Measurements from ENCODE around the gene ANKFY1. TPM values are rescaled to one million over a fixed set of nuclear protein-coding genes. Genes with fewer than 3 reads are reported as not detected.
A peak's percentile ranks its signal among the peaks of the same experiment; 100 is the strongest.

ANKFY1 gene
- total RNA-seq, 5 donors from 2014 or later (not counting 1 experiment from before 2014, with no cell fraction given), result 58.0 to 69.6 (median 67.0) TPM

GRCh38 chr17:4241535-4241934 is 22.2 kb downstream of the ANKFY1 start:
- Histone ChIP-seq H3K9me3 (no peaks in the 10 kb centered on the region), H3K27ac (ENCODE audit: low read length) (no peak overlapping the region), H3K27me3 (replicated peaks in 1 of 2; ENCODE audit: control insufficient read depth in 2 of 2, extremely low read depth in 1 of 2, insufficient read depth in 2 of 2, low read length in 1 of 2) (no peaks in the 10 kb centered on the region), H3K4me3 (ENCODE audit: control insufficient read depth in 1 of 2, extremely low read depth in 1 of 2, low read length in 1 of 2) (no peak overlapping the region), H3K36me3 (ENCODE audit: control insufficient read depth in 2 of 2, extremely low read depth in 1 of 2, insufficient read depth in 1 of 2, low read length in 1 of 2) (peaks cover 4 to 37% of the 10 kb centered on the region in 2 donors), H3K4me1 (ENCODE audit: control insufficient read depth in 1 of 2, extremely low read depth in 1 of 2, insufficient read depth in 2 of 2, low read length in 2 of 2) (no peaks in the 10 kb centered on the region)
- Mint-ChIP-seq H3K27ac (no peak overlapping the region), H3K4me1 (peaks cover 15 to 21% (median 17%) of the 10 kb centered on the region in 3 donors), H3K36me3 (peaks cover 22% of the 10 kb centered on the region), H3K9me3 (no peaks in the 10 kb centered on the region), H3K4me3 (no peak overlapping the region), H3K27me3 (no peaks in the 10 kb centered on the region)
- DNase-seq (no peak), ATAC-seq (replicated peaks in 1 of 4) (no peak)
- CTCF ChIA-PET, result no interaction called here
- WGBS (ENCODE audit: insufficient coverage), result 94% methylated on average over 6 of the region's 11 CpGs
- POLR2A ChIA-PET, result no interaction called here

DNA sequence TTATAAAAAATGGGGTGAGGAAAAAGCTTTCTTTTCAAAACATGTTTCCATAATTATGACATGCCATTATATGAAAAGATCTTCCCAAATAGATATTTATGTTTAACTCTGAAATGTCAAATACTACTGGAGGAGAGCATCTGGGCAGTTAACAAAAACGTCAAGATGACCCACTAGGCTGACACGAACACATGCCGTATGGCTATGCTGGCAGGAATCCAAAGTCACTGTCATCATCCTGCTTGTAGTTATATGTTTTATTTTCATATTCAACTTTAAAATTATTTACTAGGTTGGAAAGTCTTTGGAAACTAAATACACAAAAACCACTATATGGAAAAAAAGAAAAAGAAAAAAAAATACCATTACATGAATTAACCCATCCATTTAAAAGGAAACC is 27.3 kb downstream of the ANKFY1 start:
- H3K4me1 ChIP-seq (ENCODE audit: control insufficient read depth in 1 of 2, extremely low read depth in 1 of 2, insufficient read depth in 2 of 2, low read length in 2 of 2), result peaks cover 2 to 4% of the 10 kb centered on the region in 2 experiments
- DNase-seq (no peak), ATAC-seq (replicated peaks in 1 of 4) (no peak)
- POLR2A ChIA-PET, result no interaction called here
- H3K36me3 ChIP-seq (ENCODE audit: control insufficient read depth in 2 of 2, extremely low read depth in 1 of 2, insufficient read depth in 1 of 2, low read length in 1 of 2), result peaks cover 4 to 50% of the 10 kb centered on the region in 2 donors
- no peak overlapping the region for H3K4me3 ChIP-seq (ENCODE audit: control insufficient read depth in 1 of 2, extremely low read depth in 1 of 2, low read length in 1 of 2)
- peaks cover 20 to 23% (median 21%) of the 10 kb centered on the region in 3 donors for H3K4me1 Mint-ChIP-seq
- CTCF ChIA-PET, result no interaction called here
- no peak overlapping the region for H3K27ac Mint-ChIP-seq
- no peaks in the 10 kb centered on the region for H3K9me3 Mint-ChIP-seq
- whole genome bisulfite sequencing (ENCODE audit: insufficient coverage), result no CpG with 5 or more reads among the region's 3 CpGs
- H3K27me3 ChIP-seq (replicated peaks in 1 of 2; ENCODE audit: control insufficient read depth in 2 of 2, extremely low read depth in 1 of 2, insufficient read depth in 2 of 2, low read length in 1 of 2), result no peaks in the 10 kb centered on the region
- H3K36me3 Mint-ChIP-seq, result peaks cover 27% of the 10 kb centered on the region
- H3K27ac ChIP-seq (ENCODE audit: low read length), result no peak overlapping the region
- H3K4me3 Mint-ChIP-seq, result no peak overlapping the region
- H3K9me3 ChIP-seq, result no peaks in the 10 kb centered on the region
- H3K27me3 Mint-ChIP-seq, result no peaks in the 10 kb centered on the region

DNA sequence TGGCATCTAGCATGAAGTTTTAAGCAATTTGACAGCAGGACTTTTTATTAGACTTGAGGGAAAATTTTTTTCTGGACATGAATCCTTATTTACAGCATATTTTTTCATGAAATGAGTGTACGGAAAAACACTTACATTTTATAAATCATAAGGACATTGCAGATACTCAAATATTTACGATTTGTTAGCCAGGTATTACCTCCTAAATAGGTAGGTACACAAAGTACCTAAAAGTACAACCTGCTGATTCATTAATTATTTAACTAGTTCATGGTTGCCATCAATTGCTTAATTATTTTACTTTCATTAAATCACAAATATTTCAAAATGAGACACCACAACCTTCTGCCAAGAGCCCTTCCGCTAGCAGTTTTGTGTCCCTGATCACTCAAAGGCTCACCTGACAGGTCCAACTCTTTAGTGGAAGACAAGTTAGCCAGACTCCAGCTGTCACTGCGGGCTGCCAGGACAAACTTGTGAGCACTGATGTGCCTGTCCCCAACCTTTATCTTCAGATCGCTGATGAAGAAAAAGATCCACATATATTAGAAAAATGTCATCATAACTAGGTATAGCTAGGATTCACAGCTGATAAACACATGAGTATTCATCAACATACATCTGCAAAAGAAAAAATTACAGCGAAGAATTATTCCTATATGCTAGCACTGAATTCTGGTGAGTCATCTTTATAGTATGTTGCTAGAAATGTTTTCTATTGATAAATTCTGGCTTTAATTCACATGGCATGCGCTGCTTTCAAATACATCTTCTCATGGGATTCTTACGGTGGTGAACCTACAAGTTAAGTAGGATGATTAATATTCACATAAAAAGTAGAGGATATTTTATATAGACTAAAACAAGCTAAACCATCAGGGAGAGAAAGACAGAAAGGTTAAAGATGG is 28.2 kb downstream of the ANKFY1 start:
- peaks cover 2 to 4% of the 10 kb centered on the region in 2 experiments for H3K4me1 ChIP-seq (ENCODE audit: control insufficient read depth in 1 of 2, extremely low read depth in 1 of 2, insufficient read depth in 2 of 2, low read length in 2 of 2)
- H3K4me3 ChIP-seq (ENCODE audit: control insufficient read depth in 1 of 2, extremely low read depth in 1 of 2, low read length in 1 of 2), result no peak overlapping the region
- WGBS (ENCODE audit: insufficient coverage), result 93% methylated on average over 2 of the region's 8 CpGs
- DNase-seq (no peak), ATAC-seq (replicated peaks in 1 of 4) (no peak)
- no peaks in the 10 kb centered on the region for H3K27me3 ChIP-seq (replicated peaks in 1 of 2; ENCODE audit: control insufficient read depth in 2 of 2, extremely low read depth in 1 of 2, insufficient read depth in 2 of 2, low read length in 1 of 2)
- no peak overlapping the region for H3K27ac Mint-ChIP-seq
- no peaks in the 10 kb centered on the region for H3K9me3 Mint-ChIP-seq
- peaks cover 28% of the 10 kb centered on the region for H3K36me3 Mint-ChIP-seq
- POLR2A ChIA-PET, result no interaction called here
- H3K27me3 Mint-ChIP-seq, result no peaks in the 10 kb centered on the region
- no peak overlapping the region for H3K27ac ChIP-seq (ENCODE audit: low read length)
- H3K4me3 Mint-ChIP-seq, result no peak overlapping the region
- CTCF ChIA-PET, result interaction anchor here in 1 of 2 donors (0.6 kb wide), 1 partner anchor 139 kb away, joined by 4 read pairs; no protein-coding TSS in a partner anchor
- H3K36me3 ChIP-seq (ENCODE audit: control insufficient read depth in 2 of 2, extremely low read depth in 1 of 2, insufficient read depth in 1 of 2, low read length in 1 of 2), result peaks cover 4 to 49% of the 10 kb centered on the region in 2 donors
- H3K4me1 Mint-ChIP-seq, result peaks cover 18 to 23% (median 23%) of the 10 kb centered on the region in 3 donors
- H3K9me3 ChIP-seq, result no peaks in the 10 kb centered on the region

DNA sequence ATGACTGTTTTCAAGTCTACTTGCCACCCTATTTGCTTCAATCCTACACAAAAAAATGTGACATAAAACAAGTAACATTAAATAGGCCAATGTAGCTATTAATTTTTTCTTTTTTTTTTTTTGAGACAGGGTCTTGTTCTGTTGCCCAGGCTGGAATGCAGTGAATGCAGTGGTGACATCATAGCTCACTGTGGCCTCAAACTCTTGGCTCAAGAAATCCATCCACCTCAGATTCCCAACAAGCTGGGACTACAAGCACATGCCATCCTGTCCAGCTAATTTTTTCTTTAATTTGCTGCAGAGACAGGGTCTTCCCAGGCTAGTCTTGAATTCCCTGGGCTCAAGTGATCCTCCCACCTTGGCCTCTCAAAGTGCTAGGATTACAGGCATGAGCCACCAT is 29.4 kb downstream of the ANKFY1 start:
- DNase-seq (no peak), ATAC-seq (replicated peaks in 1 of 4) (no peak)
- peaks cover 2 to 4% of the 10 kb centered on the region in 2 experiments for H3K4me1 ChIP-seq (ENCODE audit: control insufficient read depth in 1 of 2, extremely low read depth in 1 of 2, insufficient read depth in 2 of 2, low read length in 2 of 2)
- Mint-ChIP-seq H3K36me3 (peaks cover 32% of the 10 kb centered on the region), H3K27ac (no peak overlapping the region), H3K27me3 (no peaks in the 10 kb centered on the region), H3K9me3 (no peaks in the 10 kb centered on the region), H3K4me1 (peaks cover 18 to 23% (median 23%) of the 10 kb centered on the region in 3 donors), H3K4me3 (no peak overlapping the region)
- peaks cover under 1 to 42% of the 10 kb centered on the region in 2 donors for H3K36me3 ChIP-seq (ENCODE audit: control insufficient read depth in 2 of 2, extremely low read depth in 1 of 2, insufficient read depth in 1 of 2, low read length in 1 of 2)
- no peaks in the 10 kb centered on the region for H3K27me3 ChIP-seq (replicated peaks in 1 of 2; ENCODE audit: control insufficient read depth in 2 of 2, extremely low read depth in 1 of 2, insufficient read depth in 2 of 2, low read length in 1 of 2)
- no peak overlapping the region for H3K4me3 ChIP-seq (ENCODE audit: control insufficient read depth in 1 of 2, extremely low read depth in 1 of 2, low read length in 1 of 2)
- ChIA-PET CTCF (interaction anchor here (0.5 to 0.6 kb wide), 2 partner anchors 17 to 927 kb away, joined by 3 to 4 read pairs; no protein-coding TSS in a partner anchor), POLR2A (interaction anchor here in 1 of 2 donors (0.7 kb wide), 1 partner anchor 17 kb away, joined by 6 read pairs; no protein-coding TSS in a partner anchor)
- H3K9me3 ChIP-seq, result no peaks in the 10 kb centered on the region
- H3K27ac ChIP-seq (ENCODE audit: low read length), result no peak overlapping the region

DNA sequence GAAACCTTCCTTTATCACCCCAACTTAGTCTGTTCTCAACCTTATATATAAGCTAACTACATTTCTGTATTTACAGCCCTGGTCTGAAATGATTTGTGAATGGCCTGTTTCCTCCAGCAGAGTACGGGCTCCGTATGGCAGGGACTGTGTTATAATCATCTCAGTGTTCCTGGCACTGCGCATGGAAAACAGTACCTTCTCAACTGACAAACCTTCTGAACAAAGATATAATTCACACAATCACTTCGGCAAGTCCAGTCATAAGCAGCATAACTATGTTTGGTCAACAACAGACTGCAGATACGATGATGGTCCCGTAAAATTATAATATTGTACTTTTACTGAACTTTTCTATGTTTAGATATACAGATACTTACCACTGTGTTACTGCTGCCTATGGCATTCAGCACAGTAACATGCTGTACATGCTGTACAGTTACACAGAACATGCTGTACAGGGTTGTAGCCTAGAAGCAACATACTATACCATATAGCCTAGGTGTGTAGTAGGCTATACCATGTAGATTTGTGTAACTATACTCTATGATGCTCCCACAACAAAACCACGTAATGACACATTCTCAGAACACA is 30.0 kb downstream of the ANKFY1 start:
- peaks cover 18 to 23% (median 23%) of the 10 kb centered on the region in 3 donors for H3K4me1 Mint-ChIP-seq
- POLR2A ChIA-PET, result no interaction called here
- CTCF ChIA-PET, result interaction anchor here (0.5 to 0.6 kb wide), 4 partner anchors 7 to 927 kb away, joined by 3 to 4 read pairs (median 4); no protein-coding TSS in a partner anchor
- Histone ChIP-seq H3K9me3 (no peaks in the 10 kb centered on the region), H3K4me3 (ENCODE audit: control insufficient read depth in 1 of 2, extremely low read depth in 1 of 2, low read length in 1 of 2) (no peak overlapping the region), H3K27me3 (replicated peaks in 1 of 2; ENCODE audit: control insufficient read depth in 2 of 2, extremely low read depth in 1 of 2, insufficient read depth in 2 of 2, low read length in 1 of 2) (no peaks in the 10 kb centered on the region), H3K27ac (ENCODE audit: low read length) (no peak overlapping the region), H3K4me1 (ENCODE audit: control insufficient read depth in 1 of 2, extremely low read depth in 1 of 2, insufficient read depth in 2 of 2, low read length in 2 of 2) (peaks cover 2 to 4% of the 10 kb centered on the region in 2 experiments), H3K36me3 (ENCODE audit: control insufficient read depth in 2 of 2, extremely low read depth in 1 of 2, insufficient read depth in 1 of 2, low read length in 1 of 2) (peaks cover 0 to 36% of the 10 kb centered on the region in 2 donors)
- no peak overlapping the region for H3K4me3 Mint-ChIP-seq
- no peak for ATAC-seq (replicated peaks in 1 of 4)
- H3K27me3 Mint-ChIP-seq, result no peaks in the 10 kb centered on the region
- H3K27ac Mint-ChIP-seq, result peak overlapping the region; percentile 40 to 64
- H3K9me3 Mint-ChIP-seq, result no peaks in the 10 kb centered on the region
- WGBS (ENCODE audit: insufficient coverage), result 100% methylated on average over 3 of the region's 7 CpGs
- peaks cover 33% of the 10 kb centered on the region for H3K36me3 Mint-ChIP-seq
- no peak for DNase-seq

- Mint-ChIP-seq H3K4me1 (peaks cover 21 to 26% (median 23%) of the 10 kb centered on the region in 3 donors), H3K27me3 (no peaks in the 10 kb centered on the region), H3K4me3 (no peak overlapping the region), H3K9me3 (no peaks in the 10 kb centered on the region), H3K27ac (peak overlapping the region; percentile 78 to 83), H3K36me3 (peaks cover 38% of the 10 kb centered on the region)
- Histone ChIP-seq H3K4me3 (ENCODE audit: control insufficient read depth in 1 of 2, extremely low read depth in 1 of 2, low read length in 1 of 2) (no peak overlapping the region), H3K9me3 (no peaks in the 10 kb centered on the region), H3K36me3 (ENCODE audit: control insufficient read depth in 2 of 2, extremely low read depth in 1 of 2, insufficient read depth in 1 of 2, low read length in 1 of 2) (peaks cover 0 to 33% of the 10 kb centered on the region in 2 donors), H3K27ac (ENCODE audit: low read length) (no peak overlapping the region), H3K27me3 (replicated peaks in 1 of 2; ENCODE audit: control insufficient read depth in 2 of 2, extremely low read depth in 1 of 2, insufficient read depth in 2 of 2, low read length in 1 of 2) (no peaks in the 10 kb centered on the region), H3K4me1 (ENCODE audit: control insufficient read depth in 1 of 2, extremely low read depth in 1 of 2, insufficient read depth in 2 of 2, low read length in 2 of 2) (peaks cover 2 to 4% of the 10 kb centered on the region in 2 experiments)
- no CpG with 5 or more reads among the region's 4 CpGs for WGBS (ENCODE audit: insufficient coverage)
- ATAC-seq (replicated peaks in 1 of 4) (peak in 2 of 4 experiments; percentile 12 to 51), DNase-seq (peak in 1 of 35 experiments; percentile 29)
- ChIA-PET CTCF (interaction anchor here in 1 of 2 donors (0.6 to 0.7 kb wide), 2 partner anchors 17 to 178 kb away, joined by 3 to 4 read pairs; no protein-coding TSS in a partner anchor), POLR2A (no interaction called here)
These were observed 31.5 kb downstream of the ANKFY1 start for GRCh38 chr17:4232168-4232813.
